A172 (cell line): ENCODE data around the gene LCN15. TPM values are rescaled to one million over a fixed set of nuclear protein-coding genes. Genes with fewer than 3 reads are reported as not detected.
"Not testable (repeated sequence)": the region's sequence is repeated elsewhere in the genome, so short reads cannot be mapped to it uniquely, and the experiment has no call there.

Experiments used
- DNase-seq: peaks from one replicate; pipeline ENCODE4 v3.0.0-alpha.2; 2015; ENCODE audit warnings: low spot score
- total RNA-seq: library from RNA; depleted of rRNA; stranded (reverse); fragments of >200 nt; shearing (Covaris generic); gene quantifications from 2 replicates; pipeline ENCODE4 v1.2.3, GENCODE V29; 2014

LCN15 gene
- total RNA-seq, 1 experiment from 2014 or later: not detected

DNA sequence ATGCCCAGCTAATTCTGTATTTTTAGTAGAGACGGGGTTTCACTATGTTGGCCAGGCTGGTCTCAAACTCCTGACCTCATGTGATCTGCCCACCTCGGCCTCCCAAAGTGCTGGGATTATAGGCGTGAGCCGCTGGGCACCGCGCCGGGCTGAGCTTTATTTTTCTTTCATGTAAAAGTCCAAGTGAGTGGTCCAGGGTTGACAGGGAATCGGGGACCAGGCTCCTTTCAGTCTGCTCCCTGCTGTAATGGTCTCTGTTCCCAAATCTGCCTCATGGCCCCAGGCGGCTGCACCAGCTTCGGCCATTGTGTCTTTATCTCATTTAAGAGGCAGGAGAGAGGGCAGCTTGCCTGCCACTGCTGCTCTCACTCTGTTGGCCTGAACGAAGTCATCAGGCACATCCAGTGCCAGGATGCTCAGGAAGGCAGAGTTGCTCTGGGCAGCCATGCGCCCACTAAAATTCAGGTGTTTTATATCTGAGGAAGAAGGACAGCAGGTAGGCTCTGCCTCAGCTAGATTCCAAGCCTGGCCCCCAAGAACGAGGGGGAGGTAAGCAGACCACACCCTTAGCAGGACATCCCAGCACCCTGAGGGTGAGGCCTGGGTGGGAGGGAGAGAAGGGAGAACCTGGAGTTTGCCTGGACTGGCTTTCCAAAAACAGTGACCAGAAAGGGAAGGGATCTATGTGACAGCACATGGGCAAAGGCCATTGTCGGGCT, 30.1 kb upstream of the LCN15 start:
- DNase-seq: no peak

DNA sequence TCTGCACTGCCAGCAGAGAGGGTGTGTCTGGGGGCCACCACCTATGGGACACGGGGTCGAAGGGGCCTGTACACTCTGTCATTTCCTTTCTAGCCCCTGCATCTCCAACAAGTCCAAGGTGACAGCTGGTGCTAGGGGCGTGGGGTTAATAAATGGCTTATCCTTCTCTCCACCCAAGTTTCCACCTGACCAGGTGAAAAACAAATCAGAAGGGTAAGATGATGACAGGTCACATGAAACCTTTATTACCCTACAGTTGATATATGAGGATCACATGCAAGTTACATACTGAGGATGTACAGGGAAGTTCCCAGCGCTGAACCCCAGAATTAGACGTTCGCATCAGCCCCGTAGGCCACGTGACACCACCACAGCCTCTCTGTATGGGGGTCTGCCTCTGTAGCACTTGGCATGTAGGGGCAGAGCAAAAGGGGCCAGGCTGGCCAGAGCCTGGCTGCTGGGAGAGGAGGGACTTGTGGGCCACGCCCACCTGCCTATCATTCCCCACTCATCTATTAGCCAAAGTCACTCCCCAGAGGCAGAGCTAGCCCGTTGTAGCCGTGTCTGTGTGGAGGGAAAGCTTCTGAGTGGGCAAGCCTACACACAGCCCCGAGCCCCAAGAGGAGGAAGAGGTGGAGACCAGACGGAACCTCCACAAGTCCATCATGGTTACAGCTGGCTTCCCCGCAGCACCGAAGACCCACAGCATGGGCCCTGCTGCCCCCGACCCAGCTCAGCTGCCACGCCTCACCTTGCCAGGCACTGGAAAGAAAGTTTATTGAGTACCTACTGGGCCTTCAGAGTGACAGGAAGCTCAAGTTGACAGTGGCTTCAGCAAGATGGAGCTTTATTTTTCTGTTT, 29.0 kb upstream of the LCN15 start:
- DNase-seq: no peak

DNA sequence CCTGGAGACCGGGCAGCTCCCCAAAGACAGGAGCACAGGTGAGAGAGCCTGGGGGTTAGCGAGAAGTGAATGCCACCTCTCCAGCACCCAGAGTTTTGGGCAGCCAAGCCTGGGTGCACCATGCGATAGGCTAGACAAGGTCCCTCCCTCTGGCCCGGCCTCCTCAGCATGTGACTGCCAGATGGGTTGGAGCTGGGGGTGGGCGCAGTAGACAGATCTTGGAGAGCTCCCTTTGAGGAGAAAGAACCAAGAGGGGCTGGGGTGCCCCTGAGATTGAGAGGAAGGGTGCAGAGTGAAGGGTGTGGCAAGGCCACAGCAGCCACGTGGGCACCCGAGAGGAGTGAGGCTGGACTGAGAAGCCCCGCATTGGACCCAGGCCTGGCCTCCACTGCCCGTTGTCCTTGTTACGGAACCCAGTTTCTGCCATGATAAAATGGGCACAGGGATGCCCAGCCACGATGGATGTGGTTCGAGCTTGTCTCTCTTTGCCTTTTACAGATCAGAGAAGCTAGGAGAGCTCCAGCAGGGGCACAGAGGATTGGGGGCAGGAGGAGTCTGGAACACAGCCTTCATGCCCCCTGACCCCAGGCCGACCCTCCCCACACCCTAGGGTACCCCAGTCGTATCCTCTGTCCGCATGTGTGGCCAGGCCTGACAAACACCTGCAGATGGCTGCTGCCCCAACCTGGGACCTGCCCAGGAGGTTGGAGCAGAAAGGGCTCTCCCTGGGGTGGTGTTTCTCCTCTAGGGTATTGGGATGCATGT, 28.2 kb upstream of the LCN15 start:
- DNase-seq: no peak

DNA sequence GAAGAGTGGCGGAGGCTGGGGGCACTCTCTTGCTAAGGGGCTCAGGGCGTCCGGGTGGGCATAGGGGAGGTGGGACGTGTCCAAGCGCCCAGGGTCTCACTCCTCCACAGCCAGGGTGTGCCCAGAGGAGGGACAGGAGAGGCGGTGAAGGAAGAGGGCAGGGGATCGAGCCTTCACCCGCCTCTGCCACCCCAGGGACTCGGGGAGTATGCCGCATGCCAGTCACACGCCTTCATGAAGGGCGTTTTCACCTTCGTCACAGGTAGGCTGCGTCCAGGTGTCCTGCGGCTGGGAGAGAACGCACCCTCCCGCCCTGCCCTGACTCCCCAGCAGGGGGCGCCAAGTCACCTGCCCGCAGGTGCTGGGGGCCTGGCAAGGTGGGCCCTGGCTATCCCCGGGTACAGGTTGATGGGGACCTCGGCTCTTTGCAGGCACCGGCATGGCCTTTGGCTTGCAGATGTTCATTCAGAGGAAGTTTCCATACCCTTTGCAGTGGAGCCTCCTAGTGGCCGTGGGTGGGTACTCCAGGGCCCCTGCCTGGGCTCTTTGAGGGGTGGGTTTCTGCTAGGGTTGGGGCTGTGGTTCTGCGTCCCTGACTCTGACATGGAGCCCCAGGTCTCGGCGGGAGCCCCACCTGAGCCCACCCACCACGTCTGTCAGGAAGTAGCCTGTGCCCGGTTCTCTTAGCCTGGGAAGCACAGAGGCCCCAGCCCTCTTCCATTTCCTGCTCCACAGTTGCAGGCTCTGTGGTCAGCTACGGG, 27.4 kb upstream of the LCN15 start:
- peak; percentile 45 for DNase-seq

DNA sequence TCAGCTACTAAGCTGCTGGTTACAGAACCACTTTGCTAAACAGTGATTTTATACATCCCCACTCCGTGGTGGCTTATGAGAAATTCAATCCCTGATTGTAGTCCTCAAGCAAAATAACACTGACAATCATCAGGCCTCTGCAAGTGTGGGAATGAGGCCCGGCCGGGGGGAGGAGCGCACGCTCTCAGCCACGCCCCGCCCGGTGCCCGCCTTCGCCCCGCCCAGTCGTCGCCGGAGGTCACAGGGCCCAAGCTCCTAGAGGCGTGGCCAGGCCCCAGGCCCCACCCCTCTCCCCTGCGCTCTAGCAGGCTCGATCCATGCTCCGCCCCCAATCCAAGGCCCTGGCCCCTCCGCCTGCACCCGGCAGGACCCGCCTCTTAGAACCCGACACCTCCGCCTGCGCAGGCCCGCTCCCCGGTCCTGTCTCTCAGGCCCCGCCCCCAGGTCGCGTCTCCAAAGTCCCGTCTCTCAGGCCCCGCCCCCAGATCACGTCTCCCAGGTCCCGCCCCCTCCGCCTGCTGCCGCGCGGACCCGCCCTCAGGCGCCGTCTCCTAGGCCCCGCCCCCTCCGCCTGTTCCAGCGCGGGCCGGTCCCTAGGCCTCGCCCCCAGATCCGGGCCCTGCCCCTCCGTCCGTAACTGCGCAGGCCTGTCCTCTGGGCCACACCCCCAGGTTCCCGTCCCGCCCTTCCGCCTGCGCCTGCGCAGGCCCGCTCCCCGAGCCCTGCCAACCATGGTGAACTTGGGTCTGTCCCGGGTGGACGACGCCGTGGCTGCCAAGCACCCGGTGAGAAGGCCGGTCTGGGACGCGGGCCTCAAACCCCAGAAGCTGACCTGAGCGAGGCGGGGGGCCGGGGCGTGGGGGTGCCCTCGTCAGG, 26.6 kb upstream of the LCN15 start, which contains the start of gene TMEM141:
TMEM141 (plus strand) TSS at position 705 of the 876 bp plus-strand sequence; CDS start at position 732, 27 bp downstream.
- DNase-seq: peak; percentile 100

DNA sequence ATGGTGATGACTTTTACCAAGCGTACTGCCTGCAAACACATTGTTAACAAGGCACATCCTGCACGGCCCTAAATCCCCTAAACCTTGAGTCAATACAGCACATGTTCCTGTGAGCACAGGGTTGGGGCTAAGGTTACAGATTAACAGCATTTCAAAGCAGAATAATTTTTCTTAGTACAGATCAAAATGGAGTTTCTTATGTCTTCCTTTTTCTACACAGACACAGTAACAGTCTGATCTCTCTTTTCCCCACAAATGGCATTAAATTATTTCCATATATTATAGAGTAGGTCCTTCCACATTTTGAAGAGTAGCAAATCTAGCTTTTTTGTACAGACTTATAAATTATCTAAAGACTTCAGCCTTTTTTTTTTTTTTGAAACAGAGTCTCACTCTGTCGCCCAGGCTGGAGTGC, 25.2 kb upstream of the LCN15 start:
- no peak for DNase-seq

DNA sequence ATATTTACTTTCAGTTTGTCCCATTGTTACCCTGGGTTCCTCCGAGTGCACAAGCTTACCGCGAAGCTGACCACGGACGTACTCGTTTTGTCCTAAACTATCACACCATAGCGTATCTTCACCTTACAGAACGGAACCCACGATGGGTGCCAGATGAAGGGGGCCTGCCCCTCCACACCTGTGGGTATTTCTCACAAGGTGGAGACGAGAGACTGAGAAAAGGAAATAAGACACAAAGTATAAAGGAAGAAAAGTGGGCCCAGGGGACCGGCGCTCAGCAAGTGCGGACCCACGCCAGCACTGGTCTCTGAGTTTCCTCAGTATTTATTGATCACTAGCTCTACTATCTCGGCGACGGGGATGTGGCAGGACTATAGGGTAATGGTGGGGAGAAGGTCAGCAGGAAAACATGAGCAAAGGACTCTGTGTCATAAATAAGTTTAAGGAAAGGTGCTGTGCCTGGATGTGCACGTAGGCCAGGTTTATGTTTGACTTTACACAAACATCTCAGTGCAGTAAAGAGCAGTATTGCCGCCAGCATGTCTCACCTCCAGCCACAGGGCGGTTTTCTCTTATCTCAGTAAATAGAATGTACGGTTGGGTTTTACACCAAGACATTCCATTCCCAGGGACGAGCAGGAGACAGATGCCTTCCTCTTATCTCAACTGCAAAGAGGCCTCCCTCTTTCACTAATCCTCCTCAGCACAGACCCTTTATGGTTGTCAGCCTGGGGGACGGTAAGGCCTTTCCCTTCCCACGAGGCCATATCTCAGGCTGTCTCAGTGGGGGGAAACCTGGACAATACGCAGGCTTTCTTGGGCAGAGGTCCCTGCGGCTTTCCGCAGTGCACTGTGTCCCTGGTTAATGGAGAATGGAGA, 24.6 kb upstream of the LCN15 start:
- DNase-seq: not testable (repeated sequence)

DNA sequence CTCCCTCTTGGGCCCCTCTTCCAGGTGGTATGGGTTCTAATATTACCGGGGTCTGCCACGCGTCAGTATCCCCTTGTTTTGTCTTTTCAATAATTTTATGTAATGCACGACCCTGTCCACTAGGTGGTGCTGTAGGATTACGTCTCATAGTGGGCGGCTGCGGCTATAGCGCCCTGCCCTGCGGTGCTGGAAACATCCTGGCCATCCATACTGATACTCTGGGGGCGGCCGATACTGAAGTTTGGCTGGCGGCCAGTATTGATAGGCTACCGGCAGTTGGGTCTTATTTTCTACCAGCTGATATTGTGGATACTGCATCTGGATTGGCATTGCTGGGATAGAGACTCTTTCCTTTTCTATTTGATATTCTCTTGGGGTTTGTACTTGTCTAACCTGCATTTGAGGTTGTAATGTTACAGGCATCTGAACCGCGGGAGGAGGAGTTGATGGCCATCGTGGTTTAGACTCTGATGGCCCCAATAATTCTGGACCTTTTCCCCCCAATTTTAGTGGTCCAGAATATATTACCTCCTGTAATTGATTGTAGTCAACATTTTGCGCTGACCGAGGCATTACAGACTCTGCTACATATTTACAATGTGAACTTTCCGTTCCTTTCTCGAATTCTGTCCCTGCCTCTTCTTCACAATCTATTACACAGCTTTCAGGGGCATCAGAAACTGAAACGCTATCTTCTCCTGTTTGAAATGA, 23.5 kb upstream of the LCN15 start:
- DNase-seq: peak; percentile 69

DNA sequence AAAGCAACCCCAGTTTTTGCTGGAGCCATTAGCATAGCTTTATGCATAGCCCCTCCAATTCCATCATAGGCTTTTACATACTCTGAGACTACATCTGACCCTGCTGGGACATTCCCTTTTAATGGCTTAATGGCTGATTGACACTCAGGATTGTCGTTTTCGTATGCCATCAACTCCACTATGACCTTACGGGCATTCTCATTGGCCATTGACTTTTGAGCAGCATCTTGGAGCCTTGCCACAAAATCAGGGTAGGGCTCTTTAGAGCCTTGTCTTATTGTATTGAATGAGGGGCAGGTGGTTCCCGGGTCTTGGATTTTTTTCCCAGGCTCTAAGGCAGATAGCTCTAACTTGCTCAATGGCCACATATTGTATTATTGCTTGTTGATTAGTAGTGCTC, 22.7 kb upstream of the LCN15 start:
- DNase-seq: not testable (repeated sequence)

DNA sequence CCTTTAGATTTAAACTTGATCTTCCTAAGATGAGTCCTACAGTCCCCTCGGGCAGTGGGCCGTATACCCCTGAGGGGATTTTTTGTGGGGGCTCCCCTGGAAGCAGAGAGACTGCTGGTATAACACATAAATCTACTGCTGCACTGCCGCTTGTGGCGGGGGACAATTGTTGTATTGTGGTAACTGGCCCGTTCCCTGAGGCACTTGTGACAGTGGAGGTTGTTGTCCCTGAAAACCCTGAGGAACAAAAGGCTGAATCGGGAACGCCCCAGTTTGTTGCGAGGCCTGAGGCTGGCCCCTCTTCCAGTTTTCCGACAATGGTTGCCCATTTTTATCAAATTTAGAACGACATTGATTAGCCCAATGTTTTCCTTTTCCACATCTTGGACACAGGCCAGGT, 22.1 kb upstream of the LCN15 start:
- DNase-seq: no peak

DNA sequence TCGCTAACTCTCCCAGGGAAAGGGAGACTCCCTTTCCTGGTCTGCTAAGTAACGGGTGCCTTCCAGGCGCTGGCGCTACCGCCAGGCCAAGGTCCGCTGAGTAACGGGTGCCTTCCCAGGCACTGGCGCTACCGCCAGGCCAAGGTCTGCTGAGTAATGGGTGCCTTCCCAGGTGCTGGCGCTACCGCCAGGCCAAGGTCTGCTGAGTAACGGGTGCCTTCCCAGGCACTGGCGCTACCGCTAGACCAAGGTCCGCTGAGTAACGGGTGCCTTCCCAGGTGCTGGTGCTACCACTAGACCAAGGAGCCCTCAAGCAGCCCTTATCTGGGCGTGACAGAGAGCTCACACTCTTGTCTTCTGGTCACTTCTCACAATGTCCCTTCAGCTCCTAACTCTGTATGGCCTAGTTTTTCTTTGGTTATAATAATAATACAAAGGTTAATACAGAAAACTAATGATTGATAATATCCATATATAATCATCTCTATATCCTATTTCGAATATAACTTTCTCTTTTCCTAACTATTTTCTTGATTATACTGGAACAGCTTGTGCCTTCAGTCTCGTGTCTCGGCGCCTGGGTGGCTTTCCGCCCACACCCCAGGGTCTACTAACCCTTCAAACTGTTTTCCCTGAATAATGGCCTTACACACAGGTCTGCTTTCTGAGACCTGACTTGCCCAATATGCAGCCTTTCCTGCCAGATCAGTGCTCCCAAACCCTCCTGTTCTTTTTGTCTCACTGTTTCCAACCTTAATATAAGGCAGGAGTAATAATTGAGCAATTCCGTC, 21.4 kb upstream of the LCN15 start:
- not testable (repeated sequence) for DNase-seq

DNA sequence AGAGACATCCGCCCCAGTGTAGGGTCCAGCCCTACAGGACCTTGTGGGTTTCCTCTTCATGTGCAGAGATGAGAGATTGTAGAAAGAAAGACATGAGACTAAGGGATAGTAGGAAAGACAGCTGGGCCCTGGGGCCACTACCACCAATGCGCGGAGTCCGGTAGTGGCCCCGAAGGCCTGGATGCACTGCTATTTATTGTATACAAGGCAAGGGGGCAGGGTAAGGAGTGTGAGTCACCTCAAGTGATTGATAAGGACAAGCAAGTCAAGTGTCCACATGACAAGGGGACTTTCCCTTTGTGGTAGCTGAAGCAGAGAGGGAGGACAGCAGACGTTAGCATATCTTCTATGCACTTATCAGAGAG, 20.7 kb upstream of the LCN15 start:
- DNase-seq: peak; percentile 59

DNA sequence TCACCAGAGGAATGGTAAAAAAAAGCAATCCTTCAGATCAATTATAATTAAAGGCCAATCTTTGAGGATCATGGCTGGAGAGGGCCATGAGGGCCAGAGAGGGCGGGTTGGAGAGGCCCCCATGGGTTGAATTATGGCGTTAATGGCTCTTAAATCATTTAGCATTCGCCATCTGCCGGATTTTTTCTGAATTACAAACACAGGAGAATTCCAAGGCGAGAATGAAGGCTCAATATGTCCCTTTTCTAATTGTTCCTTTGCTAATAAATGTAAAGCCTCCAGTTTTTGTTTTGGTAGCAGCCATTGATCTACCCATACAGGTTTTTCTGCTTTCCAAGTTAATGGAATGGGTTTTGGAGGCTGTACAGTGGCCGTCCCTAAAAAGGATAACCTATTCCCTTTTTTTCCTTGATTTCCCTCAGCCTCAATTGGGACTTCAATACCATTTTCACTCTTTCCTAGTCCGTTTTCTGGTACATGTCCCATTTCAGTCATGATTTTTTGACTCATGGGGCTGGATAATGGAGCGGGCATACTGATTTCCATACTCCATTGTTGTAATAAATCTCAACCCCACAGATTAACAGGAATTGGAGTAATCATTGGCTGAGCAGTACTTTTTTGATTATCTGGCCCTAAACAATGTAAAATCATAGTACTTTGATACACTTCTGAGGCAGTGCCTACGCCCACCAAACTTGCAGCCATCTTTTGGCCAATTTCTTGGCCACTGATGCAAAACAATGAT, 20.1 kb upstream of the LCN15 start:
- peak; percentile 56 for DNase-seq

DNA sequence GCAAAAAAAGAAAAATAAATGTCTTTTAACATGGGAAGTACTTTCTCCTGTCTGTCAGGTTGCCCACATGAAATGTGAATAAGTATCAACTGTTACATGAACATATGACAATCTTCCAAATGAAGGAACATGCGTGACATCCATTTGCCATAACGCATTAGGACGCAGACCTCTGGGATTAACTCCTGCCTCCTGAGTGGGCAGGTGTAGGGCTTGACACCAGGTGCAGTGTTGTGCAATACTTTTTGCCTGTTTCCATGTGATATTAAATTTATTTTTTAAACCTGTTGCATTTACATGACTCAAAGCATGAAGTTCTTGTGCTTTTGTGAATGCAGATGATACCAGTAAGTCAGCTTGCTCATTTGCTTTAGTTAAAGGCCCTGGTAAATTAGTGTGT, 18.1 kb upstream of the LCN15 start:
- DNase-seq: no peak

DNA sequence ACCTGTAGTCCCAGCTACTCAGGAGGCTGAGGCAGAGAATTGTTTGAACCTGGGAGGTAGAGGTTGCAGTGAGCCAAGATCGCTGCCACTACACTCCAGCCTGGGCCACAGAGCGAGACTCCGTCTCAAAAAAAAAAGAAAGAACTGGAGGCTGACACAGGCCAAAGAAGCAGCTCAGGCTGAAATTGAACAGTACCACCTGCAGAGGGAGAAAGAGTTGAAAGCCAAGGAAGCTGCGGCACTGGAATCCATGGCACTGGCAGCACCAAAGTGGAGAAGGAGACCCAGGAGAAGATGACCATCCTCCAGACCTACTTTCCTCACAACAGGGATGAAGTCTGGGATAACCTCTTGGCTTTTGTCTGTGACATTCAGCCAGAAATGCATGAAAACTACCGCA, 15.5 kb upstream of the LCN15 start:
- DNase-seq: no peak

DNA sequence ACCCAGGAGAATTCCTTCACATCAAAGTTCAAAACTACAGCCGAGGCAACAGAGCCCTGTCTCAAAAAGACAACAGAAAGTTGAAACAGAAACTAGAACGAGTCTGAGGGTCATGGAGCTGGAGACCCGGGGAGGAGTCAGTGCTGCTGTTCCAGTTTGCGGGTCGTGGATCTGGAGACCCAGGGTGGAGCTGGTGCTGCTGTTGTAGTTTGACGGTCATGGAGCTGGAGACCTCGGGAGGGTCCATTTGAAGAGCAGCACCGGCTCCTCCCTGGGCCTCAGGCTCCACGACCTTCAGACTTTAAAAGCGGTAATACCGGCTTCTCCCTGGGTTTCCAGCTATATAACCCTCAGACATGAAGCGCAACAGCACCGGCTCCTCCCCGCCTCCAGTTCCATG, 13.0 kb upstream of the LCN15 start:
- no peak for DNase-seq

DNA sequence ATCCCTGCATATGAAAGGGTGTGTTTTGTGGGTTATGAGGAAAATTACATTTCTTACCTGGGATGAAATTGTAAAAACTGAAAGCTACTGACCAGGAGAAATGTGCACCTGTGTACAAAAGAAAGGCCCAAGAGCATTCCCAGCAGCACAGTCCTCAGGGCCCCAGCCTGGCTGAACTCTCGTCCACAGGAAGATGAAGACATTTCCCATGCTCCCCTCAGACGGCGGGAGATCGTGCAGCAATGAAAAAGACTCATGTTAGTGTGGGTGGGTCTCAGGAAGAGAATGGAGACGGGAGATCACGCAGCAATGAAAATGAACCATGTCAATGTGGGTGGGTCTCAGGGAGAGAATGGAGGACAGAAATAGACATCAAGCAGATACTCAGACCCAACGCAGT, 12.6 kb upstream of the LCN15 start:
- no peak for DNase-seq
